Measurements from ENCODE around the gene MED1. TPM values are rescaled to one million over a fixed set of nuclear protein-coding genes. Genes with fewer than 3 reads are reported as not detected.

The MED1 gene
- total and polyA plus RNA-seq, 9 of the 15 experiments (the other 6 are each of a cell fraction or from before 2014, with no cell fraction given) = 14.0 to 59.8 (median 46.7) TPM

- TF ChIP-seq CREB1 (IDR thresholded peaks at IDR 0.05) = peak; percentile 90
- TF ChIP-seq CREB1 (CRISPR knock-in tag; IDR thresholded peaks at IDR 0.05) = peak; percentile 83
- TF ChIP-seq, protein P1, sequence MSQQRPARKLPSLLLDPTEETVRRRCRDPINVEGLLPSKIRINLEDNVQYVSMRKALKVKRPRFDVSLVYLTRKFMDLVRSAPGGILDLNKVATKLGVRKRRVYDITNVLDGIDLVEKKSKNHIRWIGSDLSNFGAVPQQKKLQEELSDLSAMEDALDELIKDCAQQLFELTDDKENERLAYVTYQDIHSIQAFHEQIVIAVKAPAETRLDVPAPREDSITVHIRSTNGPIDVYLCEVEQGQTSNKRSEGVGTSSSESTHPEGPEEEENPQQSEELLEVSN (IDR thresholded peaks at IDR 0.05; ENCODE audit: borderline replicate concordance in 1 of 2, extremely low read depth in 1 of 2, insufficient read depth in 1 of 2, insufficient read length in 1 of 2, low read depth in 1 of 2, low read length in 1 of 2, poor library complexity in 1 of 2, severe bottlenecking in 1 of 2) = peak; percentile 89 to 92
- TF ChIP-seq FOSL1 (tag; conservative IDR thresholded peaks at IDR 0.05) = peak; percentile 31
- TF ChIP-seq MCM3 (IDR thresholded peaks at IDR 0.05) = no peak
- TF ChIP-seq SREBF2 (CRISPR knock-in tag; IDR thresholded peaks at IDR 0.05) = no peak
- TF ChIP-seq, protein P2, sequence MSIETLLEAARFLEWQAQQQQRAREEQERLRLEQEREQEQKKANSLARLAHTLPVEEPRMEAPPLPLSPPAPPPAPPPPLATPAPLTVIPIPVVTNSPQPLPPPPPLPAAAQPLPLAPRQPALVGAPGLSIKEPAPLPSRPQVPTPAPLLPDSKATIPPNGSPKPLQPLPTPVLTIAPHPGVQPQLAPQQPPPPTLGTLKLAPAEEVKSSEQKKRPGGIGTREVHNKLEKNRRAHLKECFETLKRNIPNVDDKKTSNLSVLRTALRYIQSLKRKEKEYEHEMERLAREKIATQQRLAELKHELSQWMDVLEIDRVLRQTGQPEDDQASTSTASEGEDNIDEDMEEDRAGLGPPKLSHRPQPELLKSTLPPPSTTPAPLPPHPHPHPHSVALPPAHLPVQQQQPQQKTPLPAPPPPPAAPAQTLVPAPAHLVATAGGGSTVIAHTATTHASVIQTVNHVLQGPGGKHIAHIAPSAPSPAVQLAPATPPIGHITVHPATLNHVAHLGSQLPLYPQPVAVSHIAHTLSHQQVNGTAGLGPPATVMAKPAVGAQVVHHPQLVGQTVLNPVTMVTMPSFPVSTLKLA (conservative IDR thresholded peaks at IDR 0.05) = peak; percentile 100
- peak; percentile 98 for TF ChIP-seq CREM (IDR thresholded peaks at IDR 0.05; ENCODE audit: low read depth)
- no peak for TF ChIP-seq SMAD3 (CRISPR knock-in tag; conservative IDR thresholded peaks at IDR 0.05)
- TF ChIP-seq WHSC1 (IDR thresholded peaks at IDR 0.05; ENCODE audit: low read length) = no peak
- TF ChIP-seq MTF1 (CRISPR knock-in tag; IDR thresholded peaks at IDR 0.05; ENCODE audit: borderline replicate concordance) = no peak
- peak in 1 of 2 experiments; percentile 85; a peak in 2 of 4 replicates for TF ChIP-seq HDAC1 (IDR thresholded peaks at IDR 0.05)
- TF ChIP-seq, protein P3, sequence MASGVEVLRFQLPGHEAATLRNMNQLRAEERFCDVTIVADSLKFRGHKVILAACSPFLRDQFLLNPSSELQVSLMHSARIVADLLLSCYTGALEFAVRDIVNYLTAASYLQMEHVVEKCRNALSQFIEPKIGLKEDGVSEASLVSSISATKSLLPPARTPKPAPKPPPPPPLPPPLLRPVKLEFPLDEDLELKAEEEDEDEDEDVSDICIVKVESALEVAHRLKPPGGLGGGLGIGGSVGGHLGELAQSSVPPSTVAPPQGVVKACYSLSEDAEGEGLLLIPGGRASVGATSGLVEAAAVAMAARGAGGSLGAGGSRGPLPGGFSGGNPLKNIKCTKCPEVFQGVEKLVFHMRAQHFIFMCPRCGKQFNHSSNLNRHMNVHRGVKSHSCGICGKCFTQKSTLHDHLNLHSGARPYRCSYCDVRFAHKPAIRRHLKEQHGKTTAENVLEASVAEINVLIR (CRISPR knock-in tag; IDR thresholded peaks at IDR 0.05) = peak; percentile 86
- TF ChIP-seq C11orf30 (IDR thresholded peaks at IDR 0.05; ENCODE audit: low read depth) = peak; percentile 38; the same call in 1 of the 2 replicates
- TF ChIP-seq CHD1 (IDR thresholded peaks at IDR 0.05; ENCODE audit: low read length) = no peak
- TF ChIP-seq MXI1 (IDR thresholded peaks at IDR 0.05; ENCODE audit: low read depth, low read length) = peak; percentile 99
- TF ChIP-seq RFX5 (IDR thresholded peaks at IDR 0.05; ENCODE audit: low read depth, low read length) = no peak
- no peak for TF ChIP-seq NCOR1 (IDR thresholded peaks at IDR 0.05)
- TF ChIP-seq ATF7 (IDR thresholded peaks at IDR 0.05) = peak; percentile 81; the same call in 1 of the 2 replicates
- no peak for TF ChIP-seq MAZ (CRISPR knock-in tag; conservative IDR thresholded peaks at IDR 0.05 in 1 of 2, IDR thresholded peaks at IDR 0.05 in 1 of 2)
- TF ChIP-seq, protein P4, sequence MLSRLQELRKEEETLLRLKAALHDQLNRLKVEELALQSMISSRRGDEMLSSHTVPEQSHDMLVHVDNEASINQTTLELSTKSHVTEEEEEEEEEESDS (CRISPR knock-in tag; IDR thresholded peaks at IDR 0.05) = no peak
- TF ChIP-seq ATF3 (IDR thresholded peaks at IDR 0.05) = peak; percentile 62
- no peak for TF ChIP-seq ATF3 (CRISPR knock-in tag; conservative IDR thresholded peaks at IDR 0.05)
Observed at GRCh38 chr17:39402244-39402889, 48.7 kb downstream of the MED1 start (continued).

All from K562 (cell line).